ENCODE results near the gene DUS2. TPM values are rescaled to one million over a fixed set of nuclear protein-coding genes. Genes with fewer than 3 reads are reported as not detected.

Gene DUS2
- total RNA-seq, 1 experiment from 2014 or later, result 39.4 TPM

- peak; percentile 76 for DNase-seq (ENCODE audit: extremely low read depth, low read depth)
These were observed 17.6 kb downstream of the DUS2 start for GRCh38 chr16:68040506-68041288.

GRCh38 chr16:68041783-68042182, 18.7 kb downstream of the DUS2 start:
- no peak for DNase-seq (ENCODE audit: extremely low read depth, low read depth)

DNA sequence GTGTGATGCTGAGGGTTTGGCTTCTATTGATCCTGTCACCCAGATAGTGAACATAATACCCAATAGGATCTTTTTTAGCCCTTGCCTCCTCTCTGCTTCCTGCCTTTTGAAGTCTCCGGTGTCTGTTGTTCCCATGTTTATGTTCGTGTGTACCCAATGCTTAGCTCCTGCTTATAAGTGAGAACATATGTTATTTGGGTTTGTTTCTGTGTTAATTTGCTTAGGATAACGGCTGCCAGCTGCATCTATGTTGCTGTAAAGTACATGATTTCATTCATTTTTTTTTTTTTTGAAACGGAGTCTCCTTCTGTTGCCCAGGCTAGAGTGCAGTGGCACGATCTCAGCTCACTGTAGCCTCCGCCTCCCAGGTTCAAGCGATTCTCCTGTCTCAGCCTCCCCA, 23.0 kb downstream of the DUS2 start:
- DNase-seq (ENCODE audit: extremely low read depth, low read depth), result no peak

- no peak for DNase-seq (ENCODE audit: extremely low read depth, low read depth)
These were observed 24.9 kb downstream of the DUS2 start for GRCh38 chr16:68047987-68048386.

DNA sequence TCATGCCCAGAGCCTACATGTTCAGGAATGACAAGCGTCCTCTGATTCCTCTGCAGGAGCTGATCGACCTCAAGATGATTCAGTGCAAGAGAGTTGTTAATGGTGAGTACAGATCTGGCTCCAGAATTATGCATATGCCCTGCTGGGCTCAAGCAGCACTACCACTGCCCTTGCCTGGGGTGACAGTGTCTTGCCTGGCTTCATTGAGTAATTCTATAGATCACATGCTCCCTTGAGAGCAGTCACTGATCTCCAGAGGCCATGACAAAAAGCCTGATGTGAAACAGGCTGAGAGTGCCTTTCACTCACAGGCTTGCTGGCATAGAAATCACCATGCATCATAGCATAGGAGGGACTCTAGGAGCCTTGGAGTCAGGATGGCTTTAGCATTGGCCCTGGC, 26.4 kb downstream of the DUS2 start:
- no peak for DNase-seq (ENCODE audit: extremely low read depth, low read depth)

GRCh38 chr16:68055395-68055794, 32.3 kb downstream of the DUS2 start:
- DNase-seq (ENCODE audit: extremely low read depth, low read depth), result no peak

DNA sequence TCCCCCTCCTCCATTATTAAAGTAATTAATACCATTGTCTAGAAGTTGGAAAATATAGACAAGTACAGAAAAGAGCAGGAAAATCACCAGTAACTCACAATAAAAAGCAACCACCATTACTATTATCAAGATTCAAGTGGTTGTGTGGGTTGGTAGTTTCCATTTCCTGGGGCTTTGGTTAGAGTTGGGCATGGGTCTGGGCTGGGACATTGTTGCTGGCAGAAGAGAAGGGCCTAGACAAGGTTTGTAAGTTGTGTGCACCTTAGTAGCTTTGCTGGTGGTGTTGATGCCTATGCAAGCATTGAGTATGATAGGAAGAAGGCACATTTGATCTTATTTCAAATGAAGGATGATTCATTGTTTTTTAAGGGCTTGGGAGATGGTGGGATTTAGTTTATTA, 36.7 kb downstream of the DUS2 start:
- no peak for DNase-seq (ENCODE audit: extremely low read depth, low read depth)

DNA sequence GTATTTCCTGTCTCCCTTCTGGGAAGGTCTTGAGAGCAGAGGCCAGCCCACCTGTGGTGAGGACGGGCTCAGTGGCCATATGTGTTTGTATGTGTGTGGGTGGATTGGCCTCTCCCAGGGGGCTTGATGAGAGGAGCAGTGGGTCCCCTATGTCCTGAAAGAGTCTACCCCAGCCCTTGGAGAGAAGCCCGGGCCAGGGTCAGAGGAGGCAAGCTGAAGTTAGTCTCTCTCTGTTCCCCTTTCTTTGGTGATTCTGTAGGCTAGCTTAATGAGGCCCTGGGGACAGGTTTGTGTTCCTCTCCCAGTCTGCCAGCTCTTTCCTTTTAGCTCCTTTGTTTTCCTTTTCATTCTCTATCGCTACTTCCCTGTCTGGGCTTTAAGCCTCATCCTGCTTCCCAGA, 38.3 kb downstream of the DUS2 start:
- DNase-seq (ENCODE audit: extremely low read depth, low read depth), result no peak

- DNase-seq (ENCODE audit: extremely low read depth, low read depth), result no peak
These were observed 39.9 kb downstream of the DUS2 start for GRCh38 chr16:68062910-68063393.

- DNase-seq (ENCODE audit: extremely low read depth, low read depth), result peak; percentile 61
These were observed 41.8 kb downstream of the DUS2 start for GRCh38 chr16:68064791-68065365.

DNA sequence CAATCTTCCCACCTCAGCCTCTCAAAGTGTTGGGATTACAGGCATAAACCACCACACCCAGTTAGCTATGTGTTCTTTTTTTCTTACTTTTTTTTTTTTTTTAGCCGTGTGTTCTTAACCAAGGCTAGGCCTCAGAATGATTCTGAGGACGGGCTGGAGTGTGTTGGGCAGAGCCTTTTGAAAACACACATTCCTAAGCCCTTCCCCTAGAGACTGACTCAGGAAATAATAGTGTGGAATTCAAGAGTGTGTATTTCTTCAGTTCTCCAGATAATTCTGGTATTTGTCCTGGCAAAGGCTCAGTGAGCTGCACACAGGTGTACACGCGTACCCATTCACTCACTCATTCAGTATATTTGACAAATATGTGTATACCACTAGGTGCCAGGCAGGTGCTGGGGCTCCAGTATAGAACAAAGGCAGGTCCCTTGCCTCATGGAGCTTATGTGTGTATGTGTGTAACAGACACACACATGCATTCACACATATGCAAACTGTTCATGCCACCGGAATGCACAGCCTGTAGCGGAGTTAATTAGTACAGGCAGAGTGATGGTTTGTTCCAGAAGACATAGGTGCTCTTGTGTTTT, 42.7 kb downstream of the DUS2 start:
- DNase-seq (ENCODE audit: extremely low read depth, low read depth), result no peak

GRCh38 chr16:68066763-68067162, 43.7 kb downstream of the DUS2 start:
- DNase-seq (ENCODE audit: extremely low read depth, low read depth), result no peak

GRCh38 chr16:68068926-68069325, 45.8 kb downstream of the DUS2 start:
- DNase-seq (ENCODE audit: extremely low read depth, low read depth), result no peak

DNA sequence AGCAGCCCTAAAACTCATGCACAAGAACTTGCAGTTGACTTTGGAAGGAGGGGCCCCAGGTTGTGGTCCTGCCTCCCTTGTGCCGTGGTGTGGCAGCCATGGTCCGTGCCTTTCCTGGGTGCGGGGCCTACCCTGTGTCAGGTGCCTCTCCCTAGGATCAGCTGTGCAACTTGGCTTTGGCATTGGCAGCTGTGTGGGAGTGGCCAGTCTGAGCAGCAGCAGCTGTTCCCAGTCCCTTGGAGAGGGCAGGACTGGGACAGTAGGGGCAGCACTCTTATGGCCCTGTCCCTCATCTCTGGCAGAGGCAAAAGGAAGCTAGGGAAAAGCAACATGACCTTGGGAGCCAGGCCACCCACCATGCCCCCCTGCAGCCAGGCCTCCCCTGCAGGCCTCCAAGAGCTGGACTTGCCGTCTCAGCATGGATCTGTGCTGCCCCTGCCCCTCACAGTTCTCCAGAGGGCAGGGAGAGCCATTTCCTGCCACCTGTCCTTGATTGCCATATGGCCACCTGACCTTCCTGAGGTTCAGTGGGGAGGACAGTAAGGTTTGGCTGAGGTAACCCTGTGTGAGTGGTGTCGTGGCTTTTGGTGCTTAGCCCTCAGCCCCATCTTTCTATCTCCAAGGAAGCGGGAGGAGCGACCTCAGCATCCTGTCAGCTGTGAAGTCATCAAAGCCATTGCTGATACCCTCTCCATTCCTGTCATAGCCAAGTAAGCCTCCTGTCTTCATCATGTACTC, 46.6 kb downstream of the DUS2 start:
- no peak for DNase-seq (ENCODE audit: extremely low read depth, low read depth)

DNA sequence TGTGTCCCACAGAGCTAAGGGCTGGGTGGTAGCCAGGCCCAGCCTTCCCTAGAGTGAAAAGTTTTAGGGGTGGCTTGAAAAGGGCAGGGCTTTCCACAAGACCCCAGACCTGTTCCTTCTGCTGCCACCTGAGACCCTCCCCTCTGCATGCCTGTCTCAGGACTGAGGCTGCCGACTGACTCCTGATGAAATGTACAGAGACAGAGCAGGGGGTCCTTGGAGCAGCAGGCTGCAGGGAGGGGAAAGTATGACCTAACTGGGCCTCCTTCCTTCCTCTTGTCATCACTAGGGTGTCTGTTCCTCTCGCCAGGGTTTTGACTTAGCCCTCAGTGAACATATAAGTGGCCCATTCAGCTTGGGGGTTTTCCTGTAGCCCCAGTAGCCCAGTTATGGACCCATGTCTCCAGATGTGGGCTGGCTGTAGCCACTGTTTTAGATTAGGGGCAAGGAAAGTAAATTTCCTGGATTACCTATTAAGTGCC, 47.2 kb downstream of the DUS2 start:
- DNase-seq (ENCODE audit: extremely low read depth, low read depth), result no peak

DNA sequence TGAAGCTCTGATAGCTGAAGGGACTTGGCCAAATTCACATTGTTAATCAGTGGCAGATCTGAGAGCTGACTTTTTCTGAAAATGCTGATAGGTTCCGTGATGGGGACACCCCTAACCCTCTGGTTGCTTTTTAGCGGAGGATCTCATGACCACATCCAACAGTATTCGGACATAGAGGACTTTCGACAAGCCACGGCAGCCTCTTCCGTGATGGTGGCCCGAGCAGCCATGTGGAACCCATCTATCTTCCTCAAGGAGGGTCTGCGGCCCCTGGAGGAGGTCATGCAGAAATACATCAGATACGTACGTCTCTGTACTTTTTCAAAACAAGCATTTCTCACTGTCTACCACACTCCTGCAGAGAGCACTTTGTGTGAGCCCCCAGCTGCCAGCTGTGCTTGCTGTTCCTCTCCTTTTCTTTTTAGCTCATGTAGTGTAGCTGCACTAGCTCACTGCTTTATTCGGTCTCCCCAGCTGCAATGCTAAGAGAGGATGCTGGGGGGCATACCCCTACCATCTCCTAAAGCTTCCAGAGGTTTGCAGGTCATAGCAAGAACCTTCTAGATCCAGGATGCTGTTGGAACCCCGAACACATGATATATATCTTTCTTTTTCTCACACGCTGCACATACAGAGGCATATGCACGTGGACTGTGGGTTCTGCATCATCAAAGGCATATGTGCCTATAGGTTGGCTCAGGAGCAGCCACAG, 47.9 kb downstream of the DUS2 start:
- DNase-seq (ENCODE audit: extremely low read depth, low read depth), result no peak

DNA sequence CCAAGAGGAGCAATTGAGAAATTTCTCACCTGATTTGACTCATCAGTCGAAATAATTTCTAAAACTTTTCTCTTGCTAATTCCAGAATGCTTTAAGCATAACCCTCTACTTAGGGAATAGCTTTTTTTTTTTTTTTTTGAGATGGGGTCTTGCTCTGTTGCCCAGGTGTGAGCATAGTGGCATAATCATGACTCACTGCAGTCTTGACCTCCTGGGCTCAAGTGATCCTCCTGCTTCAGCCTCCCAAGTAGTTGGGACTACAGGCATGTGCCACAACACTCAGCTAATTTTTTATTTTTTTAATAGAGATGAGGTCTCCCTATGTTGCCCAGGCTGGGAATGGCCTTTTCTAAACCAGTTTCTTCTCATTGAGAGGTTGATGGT, 48.4 kb downstream of the DUS2 start:
- DNase-seq (ENCODE audit: extremely low read depth, low read depth), result no peak

GRCh38 chr16:68072038-68072695, 49.1 kb downstream of the DUS2 start:
- DNase-seq (ENCODE audit: extremely low read depth, low read depth), result no peak

- DNase-seq (ENCODE audit: extremely low read depth, low read depth), result no peak
These were observed 51.0 kb downstream of the DUS2 start for GRCh38 chr16:68073902-68074760.
